OCI-LY3 (cell line): ENCODE measurements around the gene MRRF.

Experiments
- H2AFZ ChIP-seq: fragments of 200-600, 300-600 bp; shearing (Covaris generic); 2 replicates; pipeline ENCODE4 v1.6.0; 2014; ENCODE audit warnings: antibody characterized with exemption, low read depth, low read length
- H3K27ac ChIP-seq: fragments of 200-600, 300-600 bp; sonication (generic); 2 replicates; pipeline ENCODE4 v1.5.1; 2014; ENCODE audit warnings: mild to moderate bottlenecking, low read length, moderate library complexity, mixed read lengths
- H3K27me3 ChIP-seq: fragments of 200-600, 300-600 bp; sonication (generic); 2 replicates; pipeline ENCODE4 v1.6.1; 2014; ENCODE audit warnings: low read depth, low read length, mixed read lengths
- H3K36me3 ChIP-seq: fragments of 200-600, 300-600 bp; sonication (generic); replicated peaks from 2 replicates; pipeline ENCODE3; 2014; ENCODE audit warnings: low read depth, low read length, mixed read lengths
- H3K4me1 ChIP-seq: fragments of 300-600, 200-600 bp; sonication (generic); 2 replicates; pipeline ENCODE4 v1.6.1; 2014; ENCODE audit warnings: low read length, mixed read lengths
- H3K4me2 ChIP-seq: fragments of 200-600, 300-600 bp; sonication (generic); 2 replicates; pipeline ENCODE4 v1.6.1; 2014; ENCODE audit warnings: low read length, mixed read lengths
- H3K4me3 ChIP-seq: fragments of 300-600, 200-600 bp; sonication (generic); 2 replicates; pipeline ENCODE4 v1.5.1; 2014; ENCODE audit warnings: antibody characterized with exemption, mild to moderate bottlenecking, low read length, moderate library complexity
- H3K79me2 ChIP-seq: fragments of 300-600, 200-600 bp; shearing (Covaris generic); 2 replicates; pipeline ENCODE4 v1.6.1; 2014; ENCODE audit warnings: mild to moderate bottlenecking, low read length, mixed read lengths
- H3K9ac ChIP-seq: fragments of 300-600, 200-600 bp; shearing (Covaris generic); 2 replicates; pipeline ENCODE4 v1.6.0; 2014; ENCODE audit warnings: mild to moderate bottlenecking, low read length, moderate library complexity
- H3K9me3 ChIP-seq: fragments of 200-600, 300-600 bp; shearing (Covaris generic); 2 replicates; pipeline ENCODE4 v1.6.1; 2014; ENCODE audit warnings: low read length, mixed read lengths; ENCODE audit not compliant: insufficient read depth
- H4K20me1 ChIP-seq: fragments of 200-600, 300-600 bp; sonication (generic); 2 replicates; pipeline ENCODE4 v1.6.1; 2016; ENCODE audit warnings: low read length, mixed read lengths; ENCODE audit not compliant: insufficient read depth
- EZH2phosphoT487 ChIP-seq: fragments of 200-600 bp; shearing (Covaris generic); IDR thresholded peaks from 2 replicates; pipeline ENCODE4 v1.6.1; 2018; ENCODE audit warnings: antibody characterized with exemption, mixed run types, low read depth
- TF ChIP-seq, protein P1 (sequence below): fragments of 200-600, 300-600 bp; sonication (generic); IDR thresholded peaks from 2 replicates; pipeline ENCODE4 v1.5.1; 2014; ENCODE audit warnings: antibody characterized with exemption, low read length, low read depth

Gene MRRF

DNA sequence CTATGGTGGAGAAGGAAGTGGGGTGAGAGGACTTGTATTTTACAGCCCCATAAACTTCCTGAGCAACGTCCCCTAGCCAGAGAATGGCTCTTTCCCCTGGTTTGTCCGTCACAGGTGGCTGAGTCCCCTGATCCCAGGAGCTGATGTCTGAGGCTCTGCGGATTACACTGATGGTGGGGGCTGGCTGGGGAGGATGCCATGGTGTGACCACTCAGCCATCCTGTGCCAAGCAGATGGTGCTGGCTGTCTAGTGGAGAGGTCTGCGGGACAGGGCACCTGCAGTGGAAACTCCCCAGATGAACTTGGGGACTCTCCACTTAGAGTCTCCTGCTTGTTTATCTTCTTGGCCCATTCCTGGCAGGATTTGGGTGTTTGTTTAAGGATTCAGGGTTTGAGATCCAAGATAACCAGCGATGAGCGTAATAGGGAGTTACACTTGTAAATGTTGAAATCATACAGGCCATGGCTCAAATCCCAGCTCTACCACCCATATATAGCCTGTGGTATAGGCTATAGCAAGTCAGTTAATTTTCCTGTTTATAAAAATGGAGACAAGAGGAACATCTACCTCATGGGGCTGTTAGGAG lies 101.5 kb downstream of the MRRF start:
- no peak overlapping the region for H3K4me2 ChIP-seq
- H3K9ac ChIP-seq, result no peak overlapping the region
- no peak overlapping the region for H3K4me3 ChIP-seq
- no peaks in the 10 kb centered on the region for H3K27me3 ChIP-seq
- no peak for TF ChIP-seq EZH2phosphoT487
- TF ChIP-seq, protein P1, sequence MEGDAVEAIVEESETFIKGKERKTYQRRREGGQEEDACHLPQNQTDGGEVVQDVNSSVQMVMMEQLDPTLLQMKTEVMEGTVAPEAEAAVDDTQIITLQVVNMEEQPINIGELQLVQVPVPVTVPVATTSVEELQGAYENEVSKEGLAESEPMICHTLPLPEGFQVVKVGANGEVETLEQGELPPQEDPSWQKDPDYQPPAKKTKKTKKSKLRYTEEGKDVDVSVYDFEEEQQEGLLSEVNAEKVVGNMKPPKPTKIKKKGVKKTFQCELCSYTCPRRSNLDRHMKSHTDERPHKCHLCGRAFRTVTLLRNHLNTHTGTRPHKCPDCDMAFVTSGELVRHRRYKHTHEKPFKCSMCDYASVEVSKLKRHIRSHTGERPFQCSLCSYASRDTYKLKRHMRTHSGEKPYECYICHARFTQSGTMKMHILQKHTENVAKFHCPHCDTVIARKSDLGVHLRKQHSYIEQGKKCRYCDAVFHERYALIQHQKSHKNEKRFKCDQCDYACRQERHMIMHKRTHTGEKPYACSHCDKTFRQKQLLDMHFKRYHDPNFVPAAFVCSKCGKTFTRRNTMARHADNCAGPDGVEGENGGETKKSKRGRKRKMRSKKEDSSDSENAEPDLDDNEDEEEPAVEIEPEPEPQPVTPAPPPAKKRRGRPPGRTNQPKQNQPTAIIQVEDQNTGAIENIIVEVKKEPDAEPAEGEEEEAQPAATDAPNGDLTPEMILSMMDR, result no peak
- H3K4me1 ChIP-seq, result peaks cover 20% of the 10 kb centered on the region
- H3K79me2 ChIP-seq, result peaks cover 2% of the 10 kb centered on the region; the same call in 1 of the 2 replicates
- H2AFZ ChIP-seq, result no peak overlapping the region
- no peaks in the 10 kb centered on the region for H4K20me1 ChIP-seq
- H3K36me3 ChIP-seq, result no peaks in the 10 kb centered on the region
- no peaks in the 10 kb centered on the region for H3K9me3 ChIP-seq
- no peak overlapping the region for H3K27ac ChIP-seq

DNA sequence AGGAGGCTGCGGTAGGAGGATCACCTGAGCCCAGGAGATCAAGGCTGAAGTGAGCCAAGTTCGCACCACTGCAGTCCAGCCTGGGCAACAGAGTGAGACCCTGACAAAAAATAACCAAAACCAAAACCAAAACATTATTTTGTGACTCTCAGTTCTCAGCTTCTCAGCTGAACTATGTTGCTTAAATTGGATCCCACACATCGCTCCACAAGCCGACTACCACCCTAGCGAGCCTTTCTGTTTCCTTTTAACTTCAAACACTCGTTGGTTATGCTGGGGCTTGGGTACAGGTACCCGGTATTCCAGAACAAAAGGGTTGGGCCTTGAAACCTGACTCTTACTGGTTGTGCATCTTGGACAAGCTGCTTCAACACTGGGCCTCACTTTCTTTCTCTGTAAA lies 102.4 kb downstream of the MRRF start:
- no peak overlapping the region for H3K27ac ChIP-seq

DNA sequence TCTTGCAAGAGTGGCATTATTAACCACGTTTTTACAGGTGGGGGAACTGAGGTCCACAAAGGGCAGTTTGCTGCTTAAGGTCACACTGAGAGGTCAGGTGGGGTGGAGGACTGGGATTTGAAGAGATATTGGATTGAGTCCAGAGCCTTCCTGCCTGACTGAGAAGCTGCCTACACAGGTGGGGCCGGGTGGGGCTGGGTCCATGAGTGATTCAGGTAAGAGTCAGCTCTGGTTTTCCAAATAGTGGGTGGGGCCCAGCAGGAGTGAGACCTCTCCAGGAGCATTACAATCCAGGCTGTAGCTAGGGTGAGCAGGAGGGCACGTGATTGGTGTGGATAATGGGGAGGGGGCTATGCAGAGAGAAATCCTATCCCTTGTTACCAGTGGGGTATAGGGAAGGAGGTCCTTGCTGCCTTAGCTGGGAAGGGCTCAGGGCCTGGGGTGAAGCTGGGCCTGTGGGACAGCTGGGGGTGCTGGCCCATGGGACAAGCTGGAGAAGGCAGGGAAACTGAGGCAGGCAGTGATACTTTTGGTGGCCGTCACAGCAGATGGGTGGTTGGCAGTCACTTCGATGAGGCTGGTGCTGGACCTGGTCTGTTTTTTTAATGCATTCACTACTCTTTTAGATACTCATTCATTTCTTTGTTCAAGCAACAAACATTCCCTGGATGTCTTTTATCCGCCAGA lies 103.2 kb downstream of the MRRF start:
- Histone ChIP-seq H3K27ac (no peak overlapping the region), H3K9ac (no peak overlapping the region), H3K27me3 (no peaks in the 10 kb centered on the region), H3K36me3 (peaks cover 15% of the 10 kb centered on the region), H4K20me1 (no peaks in the 10 kb centered on the region), H3K9me3 (no peaks in the 10 kb centered on the region), H3K4me3 (no peak overlapping the region), H3K4me2 (no peak overlapping the region), H3K79me2 (peaks cover 20% of the 10 kb centered on the region), H2AFZ (no peak overlapping the region), H3K4me1 (peaks cover 35% of the 10 kb centered on the region)
- TF ChIP-seq, protein P1, result no peak
- no peak for TF ChIP-seq EZH2phosphoT487

More for the DNA sequence above, 102.4 kb downstream of the MRRF start:
- Histone ChIP-seq H3K9ac (no peak overlapping the region), H2AFZ (no peak overlapping the region), H3K9me3 (no peaks in the 10 kb centered on the region), H3K4me1 (peaks cover 26% of the 10 kb centered on the region), H3K27me3 (no peaks in the 10 kb centered on the region), H3K4me3 (no peak overlapping the region), H3K79me2 (peaks cover 11% of the 10 kb centered on the region), H3K4me2 (no peak overlapping the region), H4K20me1 (no peaks in the 10 kb centered on the region), H3K36me3 (peaks cover 6% of the 10 kb centered on the region)
- no peak for TF ChIP-seq EZH2phosphoT487
- TF ChIP-seq, protein P1, result no peak

DNA sequence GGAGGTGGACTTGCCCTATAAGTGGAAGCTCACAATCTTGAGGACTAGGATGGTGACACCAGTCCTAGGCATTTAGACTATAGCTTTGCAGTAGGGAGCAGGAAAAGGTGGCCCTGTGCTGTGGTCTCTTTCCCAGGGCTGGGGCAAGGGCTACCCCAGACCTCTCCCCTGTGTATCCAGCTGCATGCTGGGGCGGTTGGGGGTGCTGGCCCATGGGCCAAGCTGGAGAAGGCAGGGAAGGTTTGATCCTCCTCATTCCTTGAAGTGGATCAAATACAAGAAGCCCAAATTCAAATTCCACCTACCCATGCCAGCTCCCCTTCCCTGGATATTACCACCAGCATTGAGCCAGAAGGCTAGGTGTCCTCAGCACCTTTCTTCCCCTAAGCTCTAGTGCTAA lies 104.0 kb downstream of the MRRF start:
- Histone ChIP-seq H4K20me1 (no peaks in the 10 kb centered on the region), H3K9me3 (no peaks in the 10 kb centered on the region), H3K4me2 (no peak overlapping the region), H3K9ac (no peak overlapping the region), H3K27me3 (no peaks in the 10 kb centered on the region), H3K4me3 (no peak overlapping the region), H3K79me2 (peaks cover 27% of the 10 kb centered on the region), H3K36me3 (peaks cover 18% of the 10 kb centered on the region), H3K4me1 (peaks cover 42% of the 10 kb centered on the region), H3K27ac (no peak overlapping the region), H2AFZ (no peak overlapping the region)
- TF ChIP-seq, protein P1, result no peak
- no peak for TF ChIP-seq EZH2phosphoT487
